Measurements from ENCODE around the gene BMPR1B.
"Not testable (repeated sequence)": the region's sequence is repeated elsewhere in the genome, so short reads cannot be mapped to it uniquely, and the experiment has no call there.

Gene BMPR1B

DNA sequence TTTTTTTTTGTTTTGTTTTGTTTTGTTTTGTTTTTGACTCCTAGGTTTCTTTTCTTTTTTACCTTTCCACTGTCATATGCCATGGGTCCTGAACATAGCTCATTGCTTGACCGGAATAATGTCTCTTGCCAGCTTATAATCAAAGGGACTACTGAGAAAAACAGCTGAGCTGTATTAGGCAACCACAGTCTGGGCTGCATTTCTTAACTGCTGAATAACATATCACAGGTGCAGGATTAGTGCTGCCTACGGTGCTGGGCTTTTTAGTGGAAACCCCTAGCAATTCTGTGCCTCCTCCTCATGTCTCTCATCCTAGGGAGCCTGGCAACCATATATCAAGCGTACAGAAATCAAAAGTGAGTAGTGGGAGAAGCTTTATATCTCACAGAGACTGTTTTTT lies 333.5 kb downstream of the BMPR1B start:
- no peak for DNase-seq (ENCODE audit: low read depth)

DNA sequence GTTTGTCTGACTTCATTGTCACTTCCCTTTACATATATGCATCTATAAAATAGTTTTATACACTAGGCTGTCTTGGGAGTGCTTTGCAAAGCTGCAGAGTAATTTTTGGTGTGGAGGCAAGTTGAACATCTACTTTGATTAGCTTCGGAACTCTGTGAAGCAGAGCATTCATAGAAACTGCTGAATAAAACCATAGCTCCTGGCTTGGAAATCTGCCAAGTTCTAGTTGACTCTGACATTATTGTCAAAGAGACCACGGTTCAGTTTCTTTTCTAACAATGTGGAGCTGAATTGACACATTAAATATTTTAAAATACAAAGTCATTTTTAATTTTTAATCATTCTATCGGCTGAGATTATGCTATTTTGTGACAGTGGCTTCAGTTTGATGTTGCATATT lies 335.0 kb downstream of the BMPR1B start:
- DNase-seq (ENCODE audit: low read depth): no peak

DNA sequence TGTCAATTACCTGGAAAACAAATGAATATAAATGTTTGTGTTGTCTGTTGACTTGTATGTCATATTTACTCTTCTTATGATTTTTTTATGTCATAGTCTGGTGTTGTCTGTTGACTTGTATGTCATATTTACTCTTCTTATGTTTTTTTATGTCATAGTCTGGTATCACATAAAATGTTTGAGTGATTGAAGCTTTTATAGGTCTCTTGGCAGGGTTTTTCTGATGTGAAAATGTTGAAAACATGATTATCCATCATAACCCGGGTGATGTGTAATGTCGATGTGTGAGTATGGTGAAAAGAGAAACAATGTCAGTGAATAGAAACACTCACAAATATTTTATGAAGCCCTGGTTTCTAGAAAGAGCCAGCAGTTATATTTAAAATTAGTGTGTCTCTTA lies 335.7 kb downstream of the BMPR1B start:
- DNase-seq (ENCODE audit: low read depth): no peak

DNA sequence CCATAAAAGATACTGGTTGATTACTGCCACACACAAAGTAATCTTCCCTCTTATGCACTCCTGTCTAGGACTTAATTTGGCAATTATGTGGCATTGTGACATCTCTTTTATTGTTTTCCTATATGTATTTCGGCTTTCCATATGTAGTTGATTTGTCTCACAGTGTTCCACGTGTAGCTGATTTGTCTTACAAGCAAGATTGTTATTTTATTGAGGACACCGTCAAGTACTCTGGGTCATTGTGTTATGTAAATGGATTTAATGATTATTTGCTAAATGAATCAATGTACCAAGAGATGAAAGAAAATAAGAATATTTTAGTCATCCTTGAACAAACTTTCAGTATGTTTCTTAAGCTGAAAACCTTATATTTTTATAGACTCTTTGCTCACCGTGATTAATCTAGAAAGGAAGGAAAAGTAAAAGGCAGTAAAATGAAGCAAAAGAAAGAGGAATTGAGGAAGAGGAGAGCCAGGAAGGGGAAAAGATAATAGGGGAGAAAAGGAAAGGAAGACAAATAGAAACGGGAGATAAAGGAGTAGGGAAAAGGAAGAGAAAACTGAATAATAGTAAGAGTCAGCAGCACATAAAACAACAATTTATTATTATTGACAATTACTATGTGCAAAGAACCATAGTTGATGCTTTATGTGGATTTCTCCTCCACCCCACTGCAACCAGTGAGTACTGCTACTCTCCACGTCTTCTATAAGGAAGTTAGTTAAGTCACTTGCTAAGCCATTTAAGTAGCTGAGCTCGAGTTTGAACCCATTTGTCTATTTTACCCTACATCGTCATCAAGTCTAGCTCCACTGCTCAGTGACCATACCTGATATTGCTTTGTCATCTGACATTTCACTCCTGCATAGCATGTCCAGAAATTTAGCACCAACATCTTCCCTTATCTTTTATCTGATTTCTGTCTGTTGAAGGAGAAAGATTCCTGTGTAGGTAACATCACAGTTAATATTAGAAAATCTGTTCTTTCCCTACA lies 336.5 kb downstream of the BMPR1B start:
- DNase-seq (ENCODE audit: low read depth): no peak

DNA sequence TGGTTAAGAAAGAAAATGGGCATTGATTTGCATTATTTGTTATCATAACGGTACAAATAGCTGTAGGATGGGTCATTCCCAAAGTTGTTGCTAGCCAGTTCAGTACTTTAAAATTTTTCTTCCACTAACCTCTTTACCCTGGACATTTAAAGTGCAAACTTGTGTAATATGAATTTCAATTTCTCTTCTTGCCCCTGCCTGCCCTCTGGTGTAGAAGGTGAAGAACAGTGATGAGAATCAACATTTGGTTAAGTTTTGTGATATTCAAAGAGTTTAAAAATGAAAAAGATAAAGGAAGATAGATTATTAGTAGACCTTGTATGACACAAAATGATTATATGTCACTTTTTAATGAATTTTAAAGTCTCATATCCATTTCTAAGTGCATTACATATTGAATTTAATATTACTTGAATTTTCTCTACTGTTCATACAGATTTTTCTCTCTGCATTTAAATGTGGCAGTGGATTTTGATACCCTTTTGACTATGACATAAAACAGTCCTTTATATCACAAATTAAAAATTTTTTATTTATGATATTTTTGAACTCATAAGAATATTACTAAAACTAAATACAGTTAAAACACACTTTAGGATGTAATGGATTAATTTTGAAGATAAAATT lies 337.7 kb downstream of the BMPR1B start:
- no peak for DNase-seq (ENCODE audit: low read depth)

DNA sequence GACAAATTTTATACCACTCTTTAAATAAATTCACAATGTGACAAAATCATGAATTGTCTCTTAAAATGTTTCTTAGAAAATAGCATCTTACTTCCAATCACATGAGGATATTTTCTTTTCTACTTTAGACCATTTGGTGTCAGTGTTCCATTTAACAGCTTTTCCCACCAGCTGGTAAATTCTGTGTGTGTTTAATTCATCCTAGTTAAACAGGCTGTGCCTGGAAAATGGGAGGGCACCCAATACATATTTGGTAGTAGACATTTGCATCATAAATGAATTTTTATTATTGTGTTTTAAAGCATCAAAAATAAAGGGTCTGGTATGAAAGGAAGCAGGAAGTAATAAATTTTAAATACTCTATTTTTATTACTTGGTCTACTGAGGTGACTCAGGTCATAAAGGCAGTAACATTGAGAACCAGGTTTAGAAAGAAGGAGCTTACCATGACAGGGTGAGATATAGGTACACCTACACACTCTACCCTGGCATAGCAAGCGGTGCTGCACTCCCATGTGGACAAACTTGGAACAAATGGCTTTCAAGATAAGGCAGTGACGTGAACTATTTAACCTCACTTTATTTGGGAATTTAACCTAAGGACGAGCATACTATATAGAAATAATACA lies 344.5 kb downstream of the BMPR1B start:
- DNase-seq (ENCODE audit: low read depth): no peak

DNA sequence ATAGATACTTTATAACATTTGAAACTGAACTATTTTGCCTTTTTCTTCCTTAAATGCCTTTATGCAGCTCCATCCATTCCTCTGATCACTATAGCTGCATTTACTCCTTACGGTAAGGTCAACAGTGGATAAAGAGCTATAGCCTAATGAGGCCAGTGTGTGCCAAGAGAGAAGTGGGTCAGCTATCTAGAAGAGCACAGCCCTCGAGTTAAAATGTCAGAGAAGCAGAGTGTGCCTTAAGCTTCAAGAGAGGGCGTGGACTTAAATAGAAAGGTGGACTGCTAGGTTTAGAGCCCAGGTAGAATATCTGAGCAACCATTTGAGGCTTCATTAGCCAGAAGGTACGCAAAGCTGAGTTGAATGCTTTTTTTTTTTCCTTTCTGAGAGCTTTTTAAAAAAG lies 347.4 kb downstream of the BMPR1B start:
- DNase-seq (ENCODE audit: low read depth): no peak

DNA sequence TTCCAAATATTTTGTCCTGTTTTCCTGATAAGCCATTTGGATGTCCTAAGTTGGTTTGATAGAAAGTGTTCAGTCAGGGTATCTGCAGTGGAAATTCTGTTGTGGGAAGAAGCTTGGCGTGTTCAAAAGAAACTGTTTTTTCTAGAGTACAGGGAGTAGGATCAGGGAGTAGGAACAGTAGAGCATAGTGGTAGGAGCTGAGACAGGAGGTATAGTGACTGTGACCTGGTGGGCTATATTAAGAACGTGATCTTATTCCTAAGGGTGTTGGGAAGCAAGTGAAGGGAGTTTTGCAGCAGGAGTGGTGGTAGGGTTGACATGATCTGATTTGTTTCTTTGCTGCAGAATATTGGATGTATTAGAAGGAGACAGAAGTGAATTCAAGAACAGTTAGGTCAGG lies 348.2 kb downstream of the BMPR1B start:
- no peak for DNase-seq (ENCODE audit: low read depth)

DNA sequence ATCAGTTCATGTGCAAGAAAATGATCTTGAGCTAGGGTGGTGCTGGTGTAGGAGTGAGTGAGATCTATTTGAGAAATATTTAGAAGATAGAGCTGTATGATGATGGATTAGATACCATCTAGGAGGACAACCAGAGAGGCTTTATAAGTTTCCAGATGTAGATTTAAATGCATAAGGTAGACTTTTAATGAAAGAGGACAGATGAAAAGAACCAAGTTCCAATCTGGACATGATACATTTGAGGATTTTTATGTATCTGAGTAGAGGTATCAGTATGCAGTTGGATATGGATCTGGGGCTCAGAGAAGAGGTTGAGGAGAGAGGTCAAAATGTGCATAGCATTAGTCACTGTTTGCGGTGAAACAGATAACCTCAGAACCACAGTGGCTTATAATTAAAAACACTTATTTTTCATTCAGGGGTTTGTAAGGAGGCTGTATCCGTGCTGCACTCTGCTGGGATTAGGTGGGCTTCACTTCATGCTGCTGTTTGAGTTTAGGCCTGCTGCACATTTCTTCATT lies 348.7 kb downstream of the BMPR1B start:
- no peak for DNase-seq (ENCODE audit: low read depth)

DNA sequence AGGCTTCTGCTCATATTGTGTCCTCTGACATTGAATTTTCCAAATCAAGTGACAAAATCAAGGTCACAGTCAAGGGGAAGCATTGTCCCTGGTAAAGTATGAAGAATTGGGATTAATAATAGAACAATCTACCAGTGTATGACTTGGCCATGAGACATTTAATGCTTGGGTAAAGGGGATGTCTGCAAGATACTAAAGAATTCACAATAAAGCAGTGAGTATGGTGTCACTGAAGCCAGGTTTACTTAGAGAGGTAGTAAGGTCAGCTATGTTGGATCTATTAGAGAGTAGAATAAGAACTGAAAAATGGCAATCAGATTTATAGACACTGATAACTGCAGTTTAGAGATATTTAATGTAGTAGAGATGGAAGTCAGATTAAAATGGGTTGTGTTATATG lies 349.2 kb downstream of the BMPR1B start:
- DNase-seq (ENCODE audit: low read depth): no peak

DNA sequence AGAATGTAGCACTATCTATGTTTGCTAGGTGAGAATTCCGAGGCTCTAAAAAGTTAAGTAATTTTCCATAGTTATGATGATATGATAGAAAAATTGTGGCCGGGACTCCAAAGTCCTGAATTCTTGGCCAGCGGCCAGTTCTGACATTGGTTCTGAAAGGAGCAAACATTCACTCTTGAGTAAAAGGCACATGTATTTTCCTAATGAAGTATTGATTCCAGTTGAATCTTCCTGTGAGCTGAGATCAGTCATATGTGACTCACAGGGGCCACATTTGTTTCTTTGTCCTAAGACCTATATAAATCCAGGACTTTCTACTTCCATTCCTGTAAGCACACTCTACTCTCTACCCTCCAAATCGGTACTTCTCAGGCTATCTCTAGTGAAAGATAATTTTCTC lies 349.9 kb downstream of the BMPR1B start:
- DNase-seq (ENCODE audit: low read depth): no peak

DNA sequence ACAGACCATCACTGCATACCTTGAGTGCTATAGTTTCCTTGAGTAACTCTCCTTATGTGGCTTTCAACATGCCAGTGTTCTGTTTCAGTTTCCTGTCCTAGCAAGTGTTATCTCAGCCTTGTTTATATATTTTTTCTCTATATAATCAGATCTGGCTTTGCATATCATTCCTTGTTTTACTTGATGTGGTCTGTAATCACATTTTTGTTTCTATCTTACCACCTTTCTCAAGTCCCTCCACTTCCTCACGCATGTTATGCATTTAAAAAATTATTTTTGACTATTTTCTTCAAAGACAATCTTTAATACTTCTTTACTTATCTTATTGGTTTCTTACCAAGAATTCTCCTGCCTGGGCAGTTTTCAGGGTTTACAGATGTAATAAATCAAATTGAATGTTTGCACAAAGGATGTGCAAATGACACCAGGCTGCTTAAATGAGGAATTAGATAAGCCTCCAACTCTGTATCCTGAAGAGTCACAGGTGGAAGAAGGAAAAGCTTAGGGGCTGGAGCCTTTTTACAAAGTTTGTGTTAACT lies 351.2 kb downstream of the BMPR1B start:
- no peak for DNase-seq (ENCODE audit: low read depth)

DNA sequence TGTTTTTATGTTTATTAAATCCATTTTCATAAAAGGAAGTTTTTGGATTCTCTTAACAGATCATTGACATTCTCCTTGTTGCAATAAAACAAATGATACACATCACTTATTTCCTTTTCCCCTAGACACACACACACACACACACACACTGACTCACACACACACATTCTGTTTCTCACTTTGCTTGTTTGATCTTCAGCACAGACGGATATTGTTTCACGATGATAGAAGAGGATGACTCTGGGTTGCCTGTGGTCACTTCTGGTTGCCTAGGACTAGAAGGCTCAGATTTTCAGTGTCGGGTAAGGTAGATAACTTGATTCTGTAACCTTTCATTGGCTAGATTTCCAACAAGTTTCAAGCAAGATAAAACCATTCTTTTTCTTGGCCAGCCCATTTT lies 356.8 kb downstream of the BMPR1B start:
- DNase-seq (ENCODE audit: low read depth): no peak

DNA sequence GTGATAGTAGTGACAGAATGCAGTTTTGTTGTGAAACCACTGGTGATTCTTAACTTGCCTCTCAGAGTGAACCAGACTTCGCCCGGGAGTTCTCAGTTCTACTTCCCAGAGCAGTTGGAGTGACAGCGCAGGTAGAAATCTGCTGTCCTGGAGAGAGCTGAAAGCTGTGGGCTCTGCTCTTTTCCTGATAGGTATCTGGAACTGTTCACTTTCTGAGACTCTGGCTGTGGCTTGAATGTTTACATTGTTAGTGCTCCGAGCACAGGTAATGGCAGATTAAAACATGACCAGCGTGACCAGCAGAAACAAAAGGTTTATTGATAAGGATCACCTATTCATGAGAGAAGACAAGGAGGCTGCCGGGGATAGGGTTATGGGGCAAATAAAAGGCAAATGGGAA lies 360.7 kb downstream of the BMPR1B start:
- DNase-seq (ENCODE audit: low read depth): no peak

DNA sequence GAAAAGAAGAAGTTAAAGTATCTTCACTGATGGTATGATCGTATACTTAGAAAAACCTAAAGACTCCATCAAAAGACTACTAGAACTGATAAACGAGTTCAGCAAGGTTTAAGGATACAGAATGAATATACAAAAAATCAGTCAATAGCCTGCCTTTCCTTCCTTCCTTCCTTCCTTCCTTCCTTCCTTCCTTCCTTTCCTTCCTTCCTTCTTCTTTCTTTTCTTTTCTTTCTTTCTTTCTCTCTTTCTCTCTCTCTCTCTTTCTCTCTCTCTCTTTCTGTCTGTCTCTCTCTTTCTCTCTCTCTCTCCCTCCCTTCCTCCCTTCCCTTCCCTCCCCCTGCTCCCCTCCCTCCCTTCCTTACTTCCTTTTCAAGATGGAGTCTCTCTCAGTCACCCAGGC lies 362.7 kb downstream of the BMPR1B start:
- no peak for DNase-seq (ENCODE audit: low read depth)

DNA sequence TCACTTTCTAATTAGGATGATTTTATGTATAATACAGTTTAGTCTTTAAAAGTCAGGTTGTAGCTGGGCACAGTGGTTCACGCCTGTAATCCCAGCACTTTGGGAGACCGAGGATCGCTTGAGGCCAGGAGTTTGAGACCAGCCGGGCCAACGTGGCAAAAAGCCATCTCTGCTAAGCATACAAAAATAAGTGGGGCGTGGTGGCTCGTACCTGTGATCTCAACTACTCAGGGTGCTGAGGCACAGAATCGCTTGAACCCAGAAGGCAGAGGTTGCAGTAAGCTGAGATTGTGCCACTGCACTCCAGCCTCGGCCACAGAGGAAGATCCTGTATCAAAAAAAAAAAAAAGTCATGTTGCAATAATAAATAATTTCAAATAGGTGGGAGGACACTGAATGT lies 364.2 kb downstream of the BMPR1B start:
- no peak for DNase-seq (ENCODE audit: low read depth)

DNA sequence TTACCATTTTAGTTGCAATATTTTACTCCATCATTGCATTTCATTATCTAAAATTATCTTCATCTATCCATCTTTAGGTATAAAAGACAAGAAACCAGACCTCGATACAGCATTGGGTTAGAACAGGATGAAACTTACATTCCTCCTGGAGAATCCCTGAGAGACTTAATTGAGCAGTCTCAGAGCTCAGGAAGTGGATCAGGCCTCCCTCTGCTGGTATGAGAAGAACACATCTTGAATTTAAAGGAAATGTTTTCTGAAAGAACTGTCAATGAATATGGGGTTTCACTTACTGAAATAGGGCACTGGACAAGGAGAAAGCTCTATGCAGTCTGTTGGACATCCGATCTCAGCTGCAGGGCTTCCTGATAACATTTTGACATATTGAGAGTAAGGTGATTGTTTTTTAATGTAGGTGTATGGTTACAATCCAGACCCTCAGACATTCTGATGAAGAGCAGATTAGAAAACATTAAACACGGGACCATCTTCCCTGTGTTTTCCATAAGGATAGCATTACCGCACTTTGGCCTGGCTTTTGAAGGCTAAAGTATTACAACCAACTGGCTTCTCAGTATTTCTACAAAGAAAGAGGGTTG lies 367.2 kb downstream of the BMPR1B start:
- no peak for DNase-seq (ENCODE audit: low read depth)

DNA sequence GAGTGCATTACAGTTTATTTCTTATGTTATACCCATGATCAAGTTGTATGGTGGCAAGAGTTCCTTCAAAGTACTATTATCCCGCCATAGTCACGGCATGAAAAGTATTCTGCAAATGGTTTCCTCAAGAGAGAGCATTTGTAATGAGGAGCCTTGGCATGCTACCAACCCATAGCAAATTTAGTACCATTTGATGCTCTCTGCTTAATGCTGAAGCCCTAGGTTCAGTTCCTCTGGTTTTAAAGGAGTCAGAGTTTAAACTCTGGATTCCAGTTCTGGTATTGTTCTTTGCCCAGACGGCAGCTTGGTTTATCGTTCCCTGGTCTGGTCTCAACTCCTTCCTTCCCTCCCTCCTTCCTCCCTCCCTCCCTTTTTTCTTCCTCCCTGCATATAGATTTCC lies 371.3 kb downstream of the BMPR1B start:
- no peak for DNase-seq (ENCODE audit: low read depth)

DNA sequence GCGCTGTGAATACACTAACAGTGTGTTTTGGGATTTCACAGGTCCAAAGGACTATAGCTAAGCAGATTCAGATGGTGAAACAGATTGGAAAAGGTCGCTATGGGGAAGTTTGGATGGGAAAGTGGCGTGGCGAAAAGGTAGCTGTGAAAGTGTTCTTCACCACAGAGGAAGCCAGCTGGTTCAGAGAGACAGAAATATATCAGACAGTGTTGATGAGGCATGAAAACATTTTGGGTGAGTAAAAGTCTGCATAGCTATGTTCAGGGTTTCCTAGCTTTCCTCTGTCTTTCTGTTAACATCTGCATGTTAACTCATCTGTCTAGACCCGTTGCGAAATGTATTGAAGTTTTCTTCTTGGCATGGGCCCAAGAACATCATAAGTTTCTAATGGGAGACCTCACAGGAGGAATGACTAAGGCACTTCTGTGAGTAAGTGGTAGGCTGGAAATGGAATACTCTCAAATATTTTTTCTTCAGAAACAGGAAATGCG lies 372.1 kb downstream of the BMPR1B start:
- no peak for DNase-seq (ENCODE audit: low read depth)

DNA sequence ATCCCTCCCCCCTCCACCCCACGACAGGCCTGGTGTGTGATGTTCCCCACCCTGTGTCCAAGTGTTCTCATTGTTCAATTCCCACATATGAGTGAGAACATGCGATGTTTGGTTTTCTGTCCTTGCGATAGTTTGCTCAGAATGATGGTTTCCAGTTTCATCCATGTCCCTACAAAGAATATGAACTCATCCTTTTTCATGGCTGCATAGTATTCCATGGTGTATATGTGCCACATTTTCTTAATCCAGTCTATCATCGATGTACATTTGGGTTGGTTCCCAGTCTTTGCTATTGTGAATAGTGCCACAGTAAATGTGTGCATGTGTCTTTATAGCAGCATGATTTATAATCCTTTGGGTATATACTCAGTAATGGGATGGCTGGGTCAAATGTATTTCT lies 376.3 kb downstream of the BMPR1B start:
- not testable (repeated sequence) for DNase-seq (ENCODE audit: low read depth)

DNA sequence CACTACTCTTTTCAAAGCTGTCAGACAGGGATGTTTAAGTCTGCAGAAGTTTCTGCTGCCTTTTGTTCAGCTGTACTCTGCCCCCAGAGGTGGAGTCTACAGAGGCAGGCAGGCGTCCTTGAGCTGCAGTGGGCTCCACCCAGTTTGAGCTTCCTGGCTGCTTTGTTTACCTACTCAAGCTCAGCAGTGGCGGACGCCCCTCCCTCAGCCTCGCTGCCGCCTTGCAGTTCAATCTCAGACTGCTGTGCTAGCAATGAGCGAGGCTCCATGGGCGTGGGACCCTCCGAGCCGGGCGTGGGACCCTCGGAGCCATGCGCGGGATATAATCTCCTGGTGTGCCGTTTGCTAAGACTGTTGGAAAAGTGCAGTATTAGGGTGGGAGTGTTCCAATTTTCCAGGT lies 381.7 kb downstream of the BMPR1B start:
- not testable (repeated sequence) for DNase-seq (ENCODE audit: low read depth)

DNA sequence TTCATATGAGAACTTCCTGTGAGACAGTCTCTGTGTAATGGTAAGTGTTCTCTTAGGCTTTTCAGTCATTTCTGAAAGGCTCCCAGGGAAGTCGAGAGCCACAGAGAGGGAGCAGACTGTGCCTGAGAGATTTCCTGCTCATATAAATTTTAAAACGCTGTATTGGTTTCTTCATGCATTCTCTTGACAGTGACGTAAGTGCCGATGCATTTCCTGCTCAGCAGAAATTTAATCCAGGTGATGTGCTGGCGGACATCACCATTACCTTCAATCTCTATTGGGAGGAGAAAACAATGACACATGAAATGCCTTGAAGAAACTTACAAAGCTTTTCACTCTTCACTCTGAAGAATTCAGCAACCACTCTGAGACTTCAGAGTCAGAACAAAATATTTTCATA lies 383.6 kb downstream of the BMPR1B start:
- no peak for DNase-seq (ENCODE audit: low read depth)

Measured in stimulated activated CD4-positive, alpha-beta T cell treated with anti-CD3 and anti-CD28 coated beads, Interleukin-2, amount 100 ng/mL, for 4 hours (primary cell).